ENCODE measurements around the gene ACSF2.

The ACSF2 gene

DNA sequence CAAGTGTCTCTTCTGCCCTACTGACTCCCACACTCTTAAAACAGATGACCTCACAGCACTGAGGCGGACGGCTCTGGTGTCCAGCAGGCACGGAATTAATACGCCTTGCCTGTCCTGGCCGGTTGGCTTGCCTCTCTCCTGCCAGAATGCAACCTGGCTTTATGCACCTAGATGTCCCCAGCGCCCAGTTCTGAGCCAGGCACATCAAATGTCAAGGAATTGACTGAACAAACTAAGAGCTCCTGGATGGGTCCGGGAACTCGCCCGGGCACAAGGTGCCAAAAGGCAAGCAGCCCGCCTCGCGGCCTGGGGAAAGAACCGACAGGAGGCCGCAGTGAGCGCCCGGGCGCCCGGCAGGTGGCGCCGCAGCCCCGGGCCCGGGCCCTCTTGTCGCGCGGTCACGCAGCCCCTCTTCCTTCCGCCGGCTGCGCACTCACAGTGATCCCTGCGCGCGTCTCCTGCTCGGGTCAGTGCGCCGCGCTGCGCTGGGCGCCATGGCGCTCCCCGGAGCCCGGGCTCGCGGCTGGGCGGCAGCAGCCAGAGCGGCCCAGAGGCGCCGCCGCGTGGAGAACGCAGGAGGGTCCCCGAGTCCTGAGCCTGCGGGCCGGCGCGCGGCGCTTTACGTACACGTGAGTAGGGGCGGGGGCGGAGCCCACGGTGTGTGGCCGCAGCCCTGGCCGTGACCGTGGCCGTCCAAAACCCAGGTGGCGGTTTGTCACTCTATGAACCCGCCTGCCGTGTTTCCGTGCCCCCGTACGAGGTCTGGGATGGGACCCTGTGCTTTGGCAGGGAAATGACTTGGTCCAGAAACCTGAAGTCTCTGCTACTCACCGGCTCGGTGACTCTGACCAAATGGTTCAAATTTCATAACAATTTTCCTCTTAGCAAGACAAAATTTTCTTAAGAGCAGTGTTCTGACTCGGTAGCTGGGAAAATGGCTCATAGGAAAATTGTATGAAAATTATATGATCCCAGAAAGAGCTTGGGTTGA is 52.7 kb downstream of the ACSF2 start, which contains the start of gene RSAD1:
Gene RSAD1, plus strand, starts transcription at position 470 of the 991 bp plus-strand sequence. Its CDS starts 25 bp downstream, at position 495.
- peak; percentile 76 for DNase-seq (ENCODE audit: low read depth)

DNA sequence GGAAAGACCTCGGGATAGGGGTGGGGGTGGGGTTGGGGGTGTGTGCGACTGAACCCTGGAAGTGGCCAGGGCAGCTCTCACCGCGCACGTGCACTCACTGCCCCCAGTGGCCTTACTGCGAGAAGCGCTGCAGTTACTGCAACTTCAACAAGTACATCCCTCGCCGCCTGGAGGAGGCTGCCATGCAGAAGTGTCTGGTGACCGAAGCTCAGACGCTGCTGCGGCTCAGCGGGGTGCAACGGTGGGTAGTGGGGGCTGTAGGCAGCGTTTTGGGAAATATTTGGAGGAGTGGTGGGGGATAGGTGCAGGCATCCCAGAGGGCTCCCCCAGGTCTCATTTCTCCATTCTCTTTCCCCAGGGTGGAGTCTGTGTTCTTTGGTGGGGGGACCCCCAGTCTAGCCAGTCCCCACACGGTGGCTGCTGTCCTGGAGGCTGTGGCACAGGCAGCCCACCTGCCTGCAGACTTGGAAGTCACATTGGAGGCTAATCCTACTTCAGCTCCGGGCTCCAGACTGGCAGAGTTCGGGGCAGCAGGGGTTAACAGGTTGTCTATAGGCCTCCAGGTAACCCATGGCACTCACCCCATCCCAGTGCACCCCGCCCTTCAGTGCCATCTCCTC is 53.6 kb downstream of the ACSF2 start:
- DNase-seq (ENCODE audit: low read depth): peak; percentile 68

DNA sequence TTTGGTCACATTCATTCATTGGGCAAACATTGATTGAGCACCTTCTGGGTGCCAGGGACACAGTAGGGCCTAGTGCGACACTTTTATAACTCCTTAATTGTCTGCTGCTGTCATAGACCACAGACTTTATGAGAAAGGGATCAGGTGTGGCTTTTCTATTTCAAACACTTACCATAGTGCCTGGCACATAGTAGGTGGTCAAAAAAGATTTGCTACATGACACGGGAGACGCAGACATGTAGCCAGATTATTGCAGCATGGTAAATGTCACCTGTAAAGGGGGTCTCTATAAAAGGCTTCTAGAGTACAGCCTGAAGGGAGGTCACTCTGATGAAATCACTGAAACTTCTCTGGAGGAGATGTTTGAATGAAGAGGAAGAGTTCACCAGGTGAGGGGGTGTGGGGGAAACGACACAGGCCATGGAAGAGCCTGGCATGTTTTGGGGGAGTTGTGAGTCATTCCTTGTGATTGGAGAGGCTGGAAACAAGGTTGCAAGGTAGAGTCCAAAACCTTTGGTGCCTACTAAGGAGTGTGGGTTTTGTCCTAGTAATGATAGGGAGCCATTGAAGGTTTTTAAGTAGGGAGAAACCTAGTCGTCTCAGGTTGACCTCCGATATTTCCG is 54.2 kb downstream of the ACSF2 start:
- DNase-seq (ENCODE audit: low read depth): no peak

DNA sequence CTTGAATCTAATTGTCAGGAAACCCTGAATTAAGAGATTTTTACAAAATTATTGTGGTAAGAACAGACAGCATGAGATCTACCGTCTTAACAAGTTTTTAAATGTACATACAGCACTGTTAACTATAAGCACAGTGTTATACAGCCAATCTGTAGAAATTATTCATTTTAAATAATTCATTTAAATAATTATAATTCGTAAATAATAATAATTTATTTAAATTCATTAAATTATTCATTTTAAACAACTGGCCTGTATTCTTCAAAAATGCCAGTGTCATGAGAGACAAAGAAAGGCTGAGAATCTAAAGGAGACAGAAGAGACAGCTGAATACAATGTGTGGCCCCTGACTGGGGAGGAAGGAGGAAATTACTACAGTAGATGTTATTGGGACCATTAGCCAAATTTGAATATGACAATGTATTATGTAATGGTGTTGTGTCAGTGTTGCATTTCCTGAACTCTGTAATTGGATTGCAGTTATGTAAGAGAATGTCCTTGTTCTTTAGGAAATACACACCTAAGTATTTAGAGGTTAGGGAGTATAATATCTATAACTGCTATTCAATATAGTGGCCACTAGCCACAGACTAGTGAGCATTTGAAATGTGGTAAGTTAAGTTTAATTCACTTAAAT is 55.0 kb downstream of the ACSF2 start:
- DNase-seq (ENCODE audit: low read depth): no peak

DNA sequence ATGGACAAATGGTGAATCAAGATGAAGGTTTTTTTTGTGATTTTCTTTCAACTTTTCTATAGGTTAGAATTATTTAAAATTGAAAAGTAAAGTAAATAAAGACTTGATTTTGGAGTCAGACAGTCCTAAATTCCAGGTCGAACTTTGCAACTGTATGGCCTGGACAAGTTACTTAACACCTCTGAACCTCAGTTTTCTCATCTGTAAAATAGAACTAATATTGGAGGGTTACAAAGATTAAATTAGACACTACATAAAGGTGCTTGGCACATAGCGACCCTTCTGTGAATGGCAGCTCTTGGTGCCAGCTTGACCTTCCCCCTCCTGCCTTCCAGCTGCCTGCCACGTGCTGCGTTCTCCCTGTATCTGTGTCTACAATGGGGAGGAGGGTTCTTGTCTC is 55.6 kb downstream of the ACSF2 start:
- DNase-seq (ENCODE audit: low read depth): no peak

DNA sequence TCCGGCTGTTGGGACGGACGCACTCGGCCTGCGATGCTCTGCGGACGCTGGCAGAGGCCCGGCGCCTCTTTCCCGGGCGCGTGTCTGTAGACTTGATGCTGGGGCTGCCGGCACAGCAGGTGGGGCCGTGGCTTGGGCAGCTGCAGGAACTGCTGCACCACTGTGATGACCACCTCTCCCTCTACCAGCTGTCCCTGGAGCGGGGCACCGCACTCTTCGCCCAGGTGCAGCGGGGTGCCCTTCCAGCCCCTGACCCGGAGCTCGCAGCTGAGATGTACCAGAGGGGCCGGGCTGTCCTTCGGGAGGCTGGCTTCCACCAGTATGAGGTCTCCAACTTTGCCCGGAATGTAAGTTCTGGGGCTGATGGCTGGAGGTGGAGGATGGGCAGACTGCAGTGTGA is 56.1 kb downstream of the ACSF2 start:
- no peak for DNase-seq (ENCODE audit: low read depth)

DNA sequence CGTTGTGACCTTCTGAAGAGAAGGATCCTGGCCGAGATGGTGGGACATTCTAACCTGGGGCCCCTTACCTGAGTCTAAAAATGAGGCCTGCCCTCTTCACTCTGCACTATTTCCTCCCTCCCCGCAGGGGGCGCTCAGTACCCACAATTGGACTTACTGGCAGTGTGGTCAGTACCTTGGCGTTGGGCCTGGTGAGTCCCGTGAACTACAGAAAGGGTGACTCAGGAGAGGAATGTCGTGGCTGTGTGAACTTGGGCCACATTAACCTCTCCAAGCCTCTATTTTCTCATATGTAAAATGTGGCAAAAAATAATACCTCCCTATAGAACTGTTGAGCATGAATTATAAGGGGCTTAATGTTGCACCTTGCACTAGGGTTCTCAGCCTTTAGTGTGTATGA is 56.5 kb downstream of the ACSF2 start:
- peak; percentile 95 for DNase-seq (ENCODE audit: low read depth)

DNA sequence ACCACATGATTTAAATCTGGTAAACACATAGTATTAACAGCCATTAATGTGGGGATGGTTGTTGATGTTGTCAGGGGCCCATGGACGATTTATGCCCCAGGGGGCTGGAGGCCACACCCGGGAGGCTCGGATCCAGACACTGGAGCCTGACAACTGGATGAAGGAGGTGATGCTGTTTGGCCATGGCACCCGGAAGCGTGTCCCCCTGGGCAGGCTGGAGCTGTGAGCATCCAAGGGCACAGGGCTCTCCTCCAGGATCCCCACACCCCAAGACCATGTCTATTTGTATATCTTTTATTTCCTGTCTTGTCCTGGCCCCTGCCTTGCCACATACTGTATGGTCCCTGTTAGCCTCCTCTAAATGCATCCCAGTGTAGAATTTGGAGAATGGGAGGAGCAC is 57.2 kb downstream of the ACSF2 start:
- DNase-seq (ENCODE audit: low read depth): no peak

DNA sequence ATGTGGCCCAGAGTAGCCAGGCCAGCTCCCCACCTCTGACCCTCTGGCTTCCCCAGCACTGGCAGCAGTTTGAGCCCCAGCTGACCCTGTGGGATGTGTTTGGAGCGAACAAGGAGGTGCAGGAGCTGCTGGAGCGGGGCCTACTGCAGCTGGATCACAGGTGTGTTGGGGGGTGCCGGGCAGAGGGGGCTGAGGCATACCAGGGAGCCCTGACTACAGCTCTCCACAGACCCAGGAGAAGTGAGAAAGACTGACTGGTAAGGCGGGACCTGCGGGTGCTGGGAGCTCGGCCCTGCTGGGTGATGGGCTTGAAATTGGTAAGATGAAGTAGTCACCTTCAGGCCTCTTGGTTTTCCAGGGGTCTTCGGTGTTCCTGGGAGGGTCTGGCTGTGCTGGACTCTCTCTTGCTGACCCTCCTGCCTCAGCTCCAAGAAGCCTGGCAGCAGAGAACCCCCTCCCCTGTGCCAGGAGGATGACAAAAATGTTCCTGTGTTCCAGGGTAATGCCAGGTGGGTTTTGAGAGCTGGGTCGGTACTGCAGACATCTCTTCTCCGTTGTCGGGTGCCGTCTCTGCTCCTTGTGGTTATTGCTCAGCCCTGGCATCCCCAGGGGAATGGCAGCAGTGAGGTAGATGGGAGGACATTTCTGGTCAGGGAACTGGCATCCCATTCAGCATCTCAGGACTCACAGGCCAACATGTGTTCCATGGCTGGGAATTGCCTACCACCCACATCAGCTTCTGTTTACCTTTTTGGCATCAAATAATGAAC is 58.6 kb downstream of the ACSF2 start:
- DNase-seq (ENCODE audit: low read depth): no peak

DNA sequence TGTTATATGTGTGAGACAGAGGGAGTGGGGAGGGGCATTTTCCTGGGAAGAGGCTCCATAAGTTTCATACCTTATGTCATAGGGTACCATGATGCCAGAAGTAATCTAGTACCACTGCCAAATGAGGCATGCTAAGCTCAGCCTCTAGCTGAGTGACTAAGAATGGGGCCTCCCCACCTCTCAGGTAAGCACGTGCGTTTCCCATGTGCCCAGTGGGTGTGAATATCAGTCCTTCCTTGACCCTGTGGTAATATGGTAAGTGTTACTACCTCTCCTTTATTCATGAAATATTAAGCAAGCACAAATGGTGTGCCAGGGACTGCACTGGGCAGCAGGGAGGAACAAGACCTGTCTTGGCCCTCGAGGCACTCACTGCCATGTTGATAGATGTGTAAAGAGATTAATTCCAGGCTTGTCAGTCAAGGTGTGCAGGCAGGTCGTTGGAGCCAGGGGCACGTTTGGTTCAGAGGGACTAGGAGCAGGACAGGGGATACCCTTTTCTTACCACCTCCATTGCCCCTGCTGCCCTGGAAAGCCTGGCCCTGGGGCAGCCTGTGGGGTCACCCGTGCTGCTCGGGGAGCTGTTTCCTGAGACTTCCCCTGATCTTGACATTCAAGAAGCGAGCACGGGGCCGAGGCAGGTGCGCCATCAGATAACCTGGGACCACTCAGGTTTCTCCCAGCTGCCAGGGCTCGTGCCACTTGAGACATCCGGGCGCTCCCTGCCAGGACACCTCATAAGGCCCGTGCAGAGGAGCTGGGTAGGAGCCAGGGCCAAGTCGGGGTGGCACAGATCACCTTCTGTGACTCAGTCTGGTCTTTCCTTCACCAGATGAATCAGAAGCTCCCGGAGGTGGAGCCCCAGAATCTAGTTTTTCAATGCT is 61.4 kb downstream of the ACSF2 start:
- no peak for DNase-seq (ENCODE audit: low read depth)

DNA sequence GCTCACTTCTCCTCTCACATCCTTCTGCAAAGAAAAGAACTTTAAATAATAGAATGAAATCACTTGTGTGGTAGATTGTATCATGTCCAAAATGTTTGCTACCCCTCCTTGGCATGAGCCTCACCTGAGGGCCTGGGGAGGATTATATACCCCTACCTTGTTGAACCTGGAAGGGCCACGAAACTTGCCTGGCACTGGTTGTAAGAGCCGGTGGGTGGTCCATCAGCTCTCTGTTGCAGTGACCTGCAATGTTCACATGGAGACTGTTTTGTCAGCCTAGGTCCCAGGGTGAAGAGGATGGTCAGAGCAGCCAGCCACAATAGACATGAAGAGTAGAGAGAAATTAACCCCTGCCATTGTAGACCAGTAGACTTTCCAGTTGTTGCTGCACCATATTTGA is 62.9 kb downstream of the ACSF2 start:
- DNase-seq (ENCODE audit: low read depth): no peak

DNA sequence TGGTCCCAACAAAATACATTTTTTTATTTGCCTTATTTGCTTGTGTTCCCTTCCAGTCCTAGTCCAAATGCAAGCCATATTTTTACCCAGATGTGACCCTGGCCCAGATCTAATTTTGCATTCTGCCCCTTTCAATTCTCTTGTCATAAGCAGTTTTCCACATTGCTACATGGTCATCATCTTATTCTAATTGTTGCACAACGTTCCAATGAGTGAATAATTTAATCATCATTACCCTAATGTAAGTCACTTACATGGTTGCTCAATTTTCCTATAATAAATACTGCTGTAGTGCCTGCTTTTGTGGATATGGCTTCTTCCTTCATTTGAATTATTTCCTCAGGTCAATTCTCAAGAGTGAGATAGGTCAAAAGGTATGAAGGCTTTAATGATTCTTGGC is 65.5 kb downstream of the ACSF2 start:
- DNase-seq (ENCODE audit: low read depth): peak; percentile 24

DNA sequence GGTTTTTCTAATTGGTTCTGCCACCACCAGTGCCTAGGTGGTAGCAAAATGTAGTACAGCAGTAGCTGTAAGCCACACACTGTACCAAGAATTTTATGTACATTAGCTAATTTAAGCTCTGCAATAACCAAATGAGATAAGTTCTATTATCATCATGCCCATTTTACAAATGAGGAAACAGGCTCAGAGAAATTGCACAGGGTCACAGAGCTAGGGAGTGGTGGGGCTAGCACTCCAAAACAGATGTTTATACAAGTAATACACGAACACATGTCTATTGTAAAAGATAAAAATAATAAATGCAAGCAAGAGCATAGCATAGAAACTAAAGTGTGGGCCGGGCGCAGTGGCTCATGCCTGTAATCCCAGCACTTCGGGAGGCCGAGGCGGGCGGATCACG is 66.2 kb downstream of the ACSF2 start:
- no peak for DNase-seq (ENCODE audit: low read depth)

DNA sequence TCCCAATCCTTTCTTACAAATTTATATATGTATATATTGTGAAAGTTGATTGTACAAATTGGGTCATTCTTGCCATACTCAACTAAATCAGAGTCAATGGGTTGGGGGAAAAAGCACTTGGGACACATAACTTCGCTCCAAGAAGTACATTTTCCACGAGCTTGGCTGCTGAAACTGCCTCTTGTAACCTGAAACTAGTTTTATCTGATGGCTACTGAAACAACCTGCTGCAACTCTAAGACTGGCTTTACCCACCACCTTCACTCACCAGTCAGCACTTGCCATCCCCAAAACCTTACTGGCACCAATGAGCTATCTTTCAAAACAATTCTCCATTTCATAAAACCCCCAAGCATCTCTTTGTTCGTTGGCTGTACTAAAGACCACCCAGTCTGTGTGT is 67.7 kb downstream of the ACSF2 start:
- DNase-seq (ENCODE audit: low read depth): no peak

DNA sequence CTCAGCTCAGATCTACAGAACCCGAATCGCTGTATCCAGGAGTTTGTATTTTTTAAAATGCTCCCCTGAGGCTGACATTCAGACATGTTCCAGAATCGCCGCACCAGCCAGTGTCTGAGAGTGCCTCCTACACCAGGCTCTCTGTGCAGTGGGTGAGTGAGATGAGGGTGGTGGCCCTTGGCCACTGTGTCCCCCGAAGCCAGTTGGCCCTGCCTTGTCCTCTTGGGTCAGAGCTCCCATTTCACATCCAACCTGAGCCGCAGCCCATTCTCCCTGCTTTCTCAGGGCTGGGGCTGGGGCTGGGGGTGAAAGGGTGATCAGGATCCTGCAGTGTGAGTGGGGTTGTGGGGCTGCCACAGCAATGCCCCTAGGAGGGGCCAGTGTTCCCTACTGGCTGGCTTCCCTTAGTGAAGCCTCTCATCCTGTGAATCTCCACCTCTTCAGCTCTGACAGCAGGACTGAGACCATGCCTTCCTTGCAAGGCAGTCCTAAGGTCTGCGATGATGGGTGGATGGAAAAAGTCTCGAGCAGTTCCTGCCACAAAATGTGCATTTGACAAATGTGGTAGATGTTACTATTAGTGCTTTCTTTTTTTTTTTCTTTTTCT is 69.3 kb downstream of the ACSF2 start:
- DNase-seq (ENCODE audit: low read depth): no peak

DNA sequence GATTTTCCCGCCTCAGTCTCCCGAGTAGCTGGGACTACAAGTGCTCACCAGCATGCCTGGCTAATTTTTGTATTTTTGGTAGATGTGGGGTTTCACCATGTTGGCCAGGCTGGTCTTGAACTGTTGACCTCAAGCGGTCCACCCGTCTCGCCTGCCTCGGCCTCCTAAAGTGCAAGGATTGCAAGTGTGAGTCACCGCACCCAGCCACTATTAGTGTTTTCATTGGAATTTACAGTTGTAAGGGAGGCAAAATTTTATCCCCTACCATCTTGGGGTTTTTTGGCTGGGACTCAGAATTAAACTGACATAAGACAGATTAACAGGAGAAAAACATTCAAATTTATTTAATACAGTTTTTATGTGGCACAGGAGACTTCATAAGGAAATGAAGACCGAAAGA is 69.9 kb downstream of the ACSF2 start:
- peak; percentile 59 for DNase-seq (ENCODE audit: low read depth)

DNA sequence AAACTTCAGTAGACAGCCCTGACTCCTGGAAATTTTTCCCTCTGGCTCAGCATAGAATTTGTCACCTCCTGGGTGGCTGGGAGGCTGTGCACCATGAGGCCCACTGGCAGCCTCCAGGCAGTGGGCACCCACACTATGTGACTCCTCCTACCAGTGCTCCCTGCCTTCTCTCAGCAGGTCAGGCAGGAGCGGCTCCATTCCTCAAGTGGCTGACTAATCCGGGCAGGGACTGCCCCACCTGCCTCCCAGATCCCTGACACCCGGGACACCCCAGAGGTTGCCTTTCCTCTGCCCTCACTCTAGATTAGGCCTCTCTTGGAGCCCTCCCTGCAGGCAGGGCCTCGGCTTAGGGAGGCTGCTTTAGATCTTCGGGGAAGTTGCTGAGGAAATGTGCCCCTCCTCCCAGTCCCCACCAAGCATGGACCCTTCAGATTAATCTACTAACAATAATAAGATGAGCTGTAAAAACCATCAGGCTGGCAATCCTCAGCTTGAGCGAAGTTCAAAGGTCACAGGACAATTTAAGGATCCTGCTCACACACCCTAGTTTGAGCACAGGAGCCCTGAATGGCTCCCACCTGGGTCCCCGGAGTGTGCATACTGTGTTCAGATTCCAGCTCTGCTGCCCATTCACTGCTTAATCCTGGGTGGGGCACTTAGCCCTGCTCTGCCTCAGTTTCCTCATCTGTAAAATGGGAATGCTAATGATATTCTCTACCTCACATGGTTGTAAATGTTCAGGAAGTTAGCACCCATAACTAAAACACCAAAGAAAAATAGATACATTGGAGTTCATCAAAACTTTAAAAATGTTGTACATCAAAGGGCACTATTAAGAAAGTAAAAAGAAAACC is 72.2 kb downstream of the ACSF2 start:
- DNase-seq (ENCODE audit: low read depth): no peak

DNA sequence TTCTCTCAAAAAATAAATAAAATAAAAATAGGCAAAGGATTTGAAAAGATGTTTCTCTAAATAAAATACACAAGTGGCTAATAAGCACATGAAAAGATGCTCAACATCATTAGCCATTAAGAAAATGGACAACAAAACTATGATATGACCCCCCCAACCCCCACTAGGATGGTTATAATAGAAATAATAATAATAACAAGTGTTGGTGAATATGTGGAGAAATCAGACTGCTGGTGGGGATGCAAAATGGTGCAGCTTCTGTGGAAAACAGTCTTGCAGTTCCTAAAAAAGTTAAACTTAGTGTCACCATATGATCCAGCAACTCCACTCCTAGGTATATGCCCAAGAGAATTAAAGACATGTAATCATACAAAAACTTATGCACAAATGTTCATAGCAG is 73.3 kb downstream of the ACSF2 start:
- no peak for DNase-seq (ENCODE audit: low read depth)

DNA sequence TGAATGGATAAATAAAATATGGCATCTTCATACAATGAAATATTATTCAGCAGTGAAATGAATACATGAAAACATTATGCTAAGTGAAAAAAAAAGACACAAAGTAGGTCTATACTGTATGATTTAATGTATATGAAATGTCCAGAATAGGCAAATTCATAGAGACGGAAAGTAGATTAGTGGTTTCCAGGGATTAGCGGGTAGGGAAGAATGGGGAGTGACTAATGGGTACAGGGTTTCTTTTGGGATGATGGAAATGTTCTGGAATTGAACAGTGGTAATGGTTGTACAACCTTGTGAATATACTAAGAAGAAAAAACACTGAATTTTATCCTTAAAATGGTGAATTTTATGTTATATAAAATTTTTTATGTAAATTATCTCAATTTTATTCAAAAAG is 73.7 kb downstream of the ACSF2 start:
- peak; percentile 64 for DNase-seq (ENCODE audit: low read depth)
